ENCODE measurements around the gene SNX17.
"Not testable (repeated sequence)": the region's sequence is repeated elsewhere in the genome, so short reads cannot be mapped to it uniquely, and the experiment has no call there.

Gene SNX17, protein sequence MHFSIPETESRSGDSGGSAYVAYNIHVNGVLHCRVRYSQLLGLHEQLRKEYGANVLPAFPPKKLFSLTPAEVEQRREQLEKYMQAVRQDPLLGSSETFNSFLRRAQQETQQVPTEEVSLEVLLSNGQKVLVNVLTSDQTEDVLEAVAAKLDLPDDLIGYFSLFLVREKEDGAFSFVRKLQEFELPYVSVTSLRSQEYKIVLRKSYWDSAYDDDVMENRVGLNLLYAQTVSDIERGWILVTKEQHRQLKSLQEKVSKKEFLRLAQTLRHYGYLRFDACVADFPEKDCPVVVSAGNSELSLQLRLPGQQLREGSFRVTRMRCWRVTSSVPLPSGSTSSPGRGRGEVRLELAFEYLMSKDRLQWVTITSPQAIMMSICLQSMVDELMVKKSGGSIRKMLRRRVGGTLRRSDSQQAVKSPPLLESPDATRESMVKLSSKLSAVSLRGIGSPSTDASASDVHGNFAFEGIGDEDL

DNA sequence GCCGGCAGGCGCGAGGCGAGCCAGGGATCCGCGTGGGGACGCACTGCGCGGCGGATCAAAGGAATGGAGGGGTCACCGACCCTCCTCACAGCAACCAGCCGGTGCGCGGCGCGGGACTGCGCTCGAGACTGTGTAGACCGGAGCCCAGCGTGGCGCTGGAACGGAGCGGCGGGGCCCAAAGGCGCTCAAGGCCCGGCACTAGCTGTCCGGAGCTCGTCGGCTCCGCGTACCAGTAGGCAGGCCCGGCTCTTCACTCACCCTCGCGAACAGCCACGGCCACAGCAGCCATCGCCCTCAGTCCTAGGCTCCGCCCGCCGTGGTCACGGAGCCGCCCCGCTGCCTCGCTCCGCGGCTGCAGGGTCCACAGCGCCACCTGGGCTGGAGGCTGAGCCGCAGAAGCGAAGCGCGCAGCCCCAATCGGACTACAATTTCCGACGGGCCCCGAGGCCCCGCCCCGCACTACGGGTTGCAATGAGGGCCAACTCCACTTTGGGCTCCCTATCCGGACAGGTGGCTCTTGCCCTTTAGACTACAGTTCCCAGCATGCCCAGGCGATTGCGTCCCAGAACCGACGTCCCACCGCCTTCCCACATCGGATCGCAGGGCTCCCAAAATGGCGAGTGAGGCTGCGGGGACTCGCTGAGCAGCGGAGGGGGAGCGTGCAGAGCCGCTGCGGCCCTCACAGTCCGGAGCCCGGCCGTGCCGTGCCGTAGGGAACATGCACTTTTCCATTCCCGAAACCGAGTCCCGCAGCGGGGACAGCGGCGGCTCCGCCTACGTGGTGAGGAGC lies at the start of gene SNX17, which contains the start of gene EIF2B4:
TSS of gene SNX17 (plus strand) at position 591 of the 790 bp plus-strand sequence. CDS start at position 719, 128 bp downstream.
TSS of gene EIF2B4 (minus strand) at position 313 of the 790 bp plus-strand sequence. CDS start at position 289, 24 bp downstream.
- DNase-seq (ENCODE audit: low read depth) = peak; percentile 99

DNA sequence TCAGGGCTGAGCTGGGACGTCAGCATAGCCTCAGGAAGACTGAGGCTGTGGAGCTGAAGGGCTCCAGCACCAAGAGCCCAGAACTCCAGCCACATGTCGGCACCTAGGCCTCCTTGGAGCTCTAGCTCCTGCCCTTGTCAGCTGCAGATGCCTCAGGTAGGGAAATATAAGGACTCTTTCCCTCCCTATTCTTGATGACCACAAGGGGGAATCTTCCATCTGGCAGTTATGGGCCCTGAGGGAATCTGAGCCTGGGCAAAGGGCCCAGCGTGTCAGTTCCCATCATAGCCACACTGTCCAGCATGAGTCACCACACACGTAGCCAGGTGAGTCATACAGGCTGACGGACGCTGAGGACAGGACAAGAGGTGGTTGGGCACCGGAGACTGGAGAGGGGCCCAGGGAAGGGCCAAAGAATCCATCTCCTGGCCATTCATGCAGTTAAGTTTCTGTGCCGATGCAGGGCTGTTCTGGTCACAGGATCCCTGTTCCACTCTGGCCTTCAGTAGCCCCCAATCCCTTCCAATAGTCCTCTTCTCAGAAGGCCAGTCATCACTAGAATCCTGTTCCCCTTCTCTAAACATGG lies 49.4 kb upstream of the SNX17 start:
- DNase-seq (ENCODE audit: low read depth) = peak; percentile 99

DNA sequence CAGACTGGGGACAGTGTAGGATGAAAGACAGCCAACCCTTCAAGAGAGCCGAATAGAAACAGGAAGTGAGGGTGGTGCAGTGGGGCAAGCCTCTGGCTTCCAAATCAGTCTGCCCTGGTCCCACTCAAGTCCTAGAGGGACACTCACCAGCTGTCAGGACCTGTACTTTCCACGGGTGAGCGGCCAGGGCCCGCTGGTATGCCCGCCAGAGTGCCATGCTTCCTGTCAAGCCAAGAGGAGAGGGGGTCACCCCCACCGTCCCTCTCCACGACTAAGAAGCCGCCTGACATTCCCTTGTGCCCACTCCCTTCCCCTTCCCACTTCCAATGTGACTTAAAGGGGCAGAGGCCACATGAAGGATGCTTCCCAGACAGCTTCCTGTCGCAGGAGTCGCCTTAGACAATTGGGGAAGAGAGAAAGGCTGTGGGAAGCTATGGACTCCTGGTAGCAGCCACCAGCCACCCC lies 48.1 kb upstream of the SNX17 start:
- peak; percentile 25 for DNase-seq (ENCODE audit: low read depth)

DNA sequence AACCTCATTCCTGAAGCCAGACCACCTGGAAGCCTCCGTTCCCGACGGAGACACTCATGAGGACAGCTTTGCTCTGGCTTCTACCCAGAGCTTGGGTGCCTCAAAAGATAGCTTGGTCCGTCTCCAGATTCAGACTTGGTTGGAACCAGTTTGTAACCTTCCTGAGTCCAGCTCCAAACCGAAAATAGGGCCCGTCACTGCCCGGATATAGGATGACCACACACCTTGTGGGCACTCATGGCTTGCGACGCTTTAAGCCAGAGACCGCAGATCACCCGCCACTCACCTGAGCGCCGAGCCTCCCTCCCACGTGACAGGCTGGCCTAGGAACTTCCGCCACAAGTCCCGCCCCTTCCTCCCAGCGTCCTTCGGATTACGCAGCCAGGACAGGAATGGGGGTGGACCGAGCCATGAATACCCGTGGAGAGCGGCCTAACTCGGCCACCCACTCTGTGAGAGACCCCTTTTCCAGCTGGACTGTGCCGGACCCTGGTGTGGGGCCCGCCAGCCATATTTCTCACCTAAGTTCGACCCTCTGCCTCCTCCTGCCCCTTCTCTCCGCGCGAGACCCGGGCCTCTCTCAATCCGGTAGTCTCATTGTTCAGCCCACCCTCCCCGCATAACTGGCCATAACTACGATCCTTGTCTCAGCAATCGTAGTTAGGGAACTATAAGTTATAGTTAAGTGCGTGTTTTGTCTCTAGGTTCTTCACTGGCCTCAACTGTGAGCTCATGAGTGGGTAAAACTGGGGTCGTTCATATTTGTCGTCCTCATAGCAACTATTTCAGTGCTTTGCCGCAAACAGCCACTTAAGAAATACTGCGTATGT lies 47.4 kb upstream of the SNX17 start, which contains the start of gene MPV17:
TSS of gene MPV17 (minus strand) at position 332 of the 830 bp plus-strand sequence. CDS start 580 bp downstream, outside the sequence.
- DNase-seq (ENCODE audit: low read depth) = peak; percentile 91

DNA sequence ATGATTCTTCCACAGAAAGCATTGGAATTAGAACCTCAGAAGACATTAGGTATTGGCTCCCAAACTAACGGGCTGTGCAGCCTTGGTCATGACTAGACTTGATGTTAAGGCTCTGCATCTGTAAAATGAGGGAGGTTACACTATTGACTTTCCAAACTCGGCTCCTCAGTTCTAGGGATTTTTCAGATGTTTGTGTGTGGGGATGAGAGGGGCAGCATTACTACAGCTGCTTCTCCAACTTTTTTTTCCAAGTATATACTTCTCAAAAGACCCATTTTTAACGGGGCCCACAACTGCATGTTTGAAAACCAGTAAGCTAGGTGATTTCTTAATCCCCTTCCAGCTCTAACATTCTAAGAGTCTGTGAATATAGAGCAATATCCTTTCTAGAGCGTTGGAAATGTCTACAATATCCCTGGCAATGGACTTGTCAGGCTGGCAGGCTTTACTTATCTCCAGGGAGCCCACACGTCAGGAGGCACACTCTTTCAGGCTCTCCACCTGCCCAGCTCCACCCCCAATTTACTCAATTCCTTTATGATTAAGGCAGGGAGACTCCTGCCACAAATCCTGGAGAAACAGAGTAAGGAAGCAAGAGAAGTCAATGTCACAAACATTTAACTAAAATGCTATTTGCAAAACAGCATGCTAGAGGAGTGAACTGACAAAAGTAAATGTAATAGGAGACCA lies 46.7 kb upstream of the SNX17 start:
- DNase-seq (ENCODE audit: low read depth) = no peak

DNA sequence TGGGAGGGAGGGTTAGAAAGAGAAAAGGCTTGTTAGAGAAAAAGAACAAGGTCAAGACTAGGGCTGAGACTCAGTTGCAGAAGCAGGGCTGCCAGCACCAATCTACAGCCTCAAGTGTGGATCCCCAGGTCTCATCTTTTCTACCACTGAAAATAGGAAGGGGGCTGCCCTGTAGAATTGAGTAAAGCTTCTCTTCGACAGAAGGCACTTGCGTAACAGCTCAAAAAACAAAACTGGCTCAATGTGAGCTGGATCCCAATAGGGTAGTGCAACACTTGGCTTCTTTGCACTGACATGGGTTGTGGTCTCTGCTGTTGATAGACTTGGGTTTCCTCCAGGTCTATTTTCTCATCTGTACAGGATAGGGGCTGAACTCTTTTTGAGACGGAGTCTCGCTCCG lies 45.7 kb upstream of the SNX17 start:
- no peak for DNase-seq (ENCODE audit: low read depth)

DNA sequence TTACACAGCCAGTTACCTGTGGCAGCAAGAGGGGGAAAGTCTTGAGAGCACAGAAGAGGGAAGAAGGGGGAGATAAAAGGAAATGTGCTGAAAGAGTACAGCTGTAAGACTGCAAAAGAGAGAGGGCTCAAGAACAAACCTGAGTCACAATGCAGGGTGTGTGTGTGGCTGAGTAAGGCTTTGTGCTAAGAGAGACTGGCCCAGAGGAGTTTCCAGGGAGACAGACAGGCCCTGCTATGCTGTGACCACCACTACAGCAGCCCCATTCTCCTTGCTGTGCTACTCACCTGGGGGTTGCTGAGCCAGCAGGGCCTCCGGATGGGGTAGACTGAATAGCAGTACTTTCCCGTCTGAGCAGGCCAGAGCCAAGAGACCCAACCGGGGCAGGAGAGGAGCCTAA lies 35.1 kb upstream of the SNX17 start:
- no peak for DNase-seq (ENCODE audit: low read depth)

DNA sequence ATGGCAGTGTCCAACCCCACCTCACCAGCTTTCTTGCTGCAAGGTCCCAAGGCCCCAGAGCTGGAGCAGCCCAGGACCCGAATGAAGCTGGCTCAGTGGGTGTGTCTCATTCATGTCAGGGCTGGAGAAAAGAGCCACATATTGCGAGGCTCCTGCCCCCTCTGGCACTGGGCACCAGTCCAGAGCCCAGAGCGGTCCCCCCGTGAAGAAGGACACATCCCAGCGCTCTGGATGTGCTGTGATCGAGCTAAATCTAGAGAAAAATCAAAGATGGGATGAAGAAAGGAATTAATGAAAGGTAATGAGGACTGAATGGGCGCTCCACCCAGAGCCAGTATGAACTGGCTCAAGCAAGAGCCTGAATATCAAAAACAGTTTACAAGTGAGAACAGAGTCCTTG lies 34.2 kb upstream of the SNX17 start:
- DNase-seq (ENCODE audit: low read depth) = no peak

DNA sequence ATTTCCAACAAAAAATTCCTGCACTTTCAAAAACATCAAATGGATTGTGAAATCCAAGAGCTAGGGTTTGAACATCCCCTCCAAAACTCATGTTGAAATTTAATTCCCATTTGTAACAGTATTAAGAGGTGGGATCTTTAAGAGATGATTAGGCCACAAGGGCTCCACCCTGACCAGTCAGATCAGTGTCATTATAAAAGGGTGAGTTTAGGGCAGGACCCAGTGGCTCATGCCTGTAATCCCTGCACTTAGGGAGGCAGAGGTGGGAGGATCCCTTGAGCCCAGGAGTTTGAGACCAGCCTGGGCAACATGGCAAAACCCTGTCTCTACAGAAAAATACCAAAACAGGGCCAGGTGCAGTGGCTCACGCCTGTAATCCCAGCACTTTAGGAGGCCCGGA lies 22.8 kb upstream of the SNX17 start:
- no peak for DNase-seq (ENCODE audit: low read depth)

DNA sequence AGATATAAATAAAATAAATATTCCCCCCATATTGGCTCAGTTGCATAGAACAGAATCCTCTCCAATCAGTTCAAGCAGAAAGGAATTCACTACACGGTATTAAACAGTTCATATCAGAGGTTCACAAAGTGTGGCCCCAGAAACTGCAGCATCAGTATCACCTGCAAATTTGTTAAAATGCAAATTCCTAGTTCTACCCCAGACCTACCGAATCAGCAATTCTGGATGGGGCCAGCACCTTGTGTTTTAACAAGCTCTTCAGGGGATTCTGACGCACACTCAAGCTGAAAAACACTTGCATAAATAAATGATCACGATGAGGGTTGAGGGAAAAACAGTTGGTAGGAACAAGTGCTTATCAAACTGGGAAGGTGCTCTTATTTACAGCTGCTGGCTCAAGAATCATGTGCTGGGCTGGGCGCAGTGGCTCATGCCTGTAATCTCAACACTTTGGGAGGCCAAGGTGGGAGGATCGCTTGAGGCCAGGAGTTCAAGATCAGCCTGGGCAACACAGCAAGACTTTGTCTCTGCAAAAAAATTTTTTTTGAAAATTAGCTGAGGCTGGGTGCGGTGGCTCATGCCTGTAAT lies 20.2 kb upstream of the SNX17 start:
- no peak for DNase-seq (ENCODE audit: low read depth)

DNA sequence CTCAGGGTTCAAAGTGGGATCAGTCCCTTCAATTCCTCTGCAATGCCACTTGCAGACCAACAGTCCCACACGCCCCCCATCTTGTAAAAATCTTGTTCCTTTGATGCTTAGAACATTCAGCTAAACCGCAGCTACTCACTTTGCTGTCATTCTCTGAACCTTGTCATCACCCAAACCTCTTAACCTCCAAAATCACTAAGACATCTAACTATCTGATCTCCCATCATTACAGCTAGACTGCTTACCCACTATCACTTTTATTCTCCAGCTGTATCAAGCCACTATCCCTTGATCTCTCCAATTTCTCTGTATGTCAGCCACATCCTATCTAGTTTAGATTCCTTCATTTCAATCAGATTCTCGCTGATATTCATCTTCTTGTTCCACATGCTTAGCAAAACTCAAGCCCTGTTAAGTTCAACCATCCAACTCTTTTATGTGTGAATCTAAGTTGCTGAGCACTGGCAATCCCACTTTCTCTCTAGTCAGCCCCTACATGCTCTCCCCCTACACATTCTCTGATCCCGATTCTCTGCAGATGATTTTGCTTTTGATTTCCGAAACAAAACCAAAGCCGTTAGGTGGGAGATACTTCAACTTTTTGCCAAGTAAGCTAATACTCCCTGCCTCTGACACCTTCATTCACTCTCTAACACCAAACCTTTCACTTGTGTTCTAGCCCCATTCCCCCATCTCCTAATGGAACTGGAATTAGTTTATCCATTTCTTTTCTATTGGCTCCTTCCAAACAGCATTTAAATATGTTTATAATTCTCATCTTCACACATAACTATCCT lies 18.4 kb upstream of the SNX17 start:
- no peak for DNase-seq (ENCODE audit: low read depth)

DNA sequence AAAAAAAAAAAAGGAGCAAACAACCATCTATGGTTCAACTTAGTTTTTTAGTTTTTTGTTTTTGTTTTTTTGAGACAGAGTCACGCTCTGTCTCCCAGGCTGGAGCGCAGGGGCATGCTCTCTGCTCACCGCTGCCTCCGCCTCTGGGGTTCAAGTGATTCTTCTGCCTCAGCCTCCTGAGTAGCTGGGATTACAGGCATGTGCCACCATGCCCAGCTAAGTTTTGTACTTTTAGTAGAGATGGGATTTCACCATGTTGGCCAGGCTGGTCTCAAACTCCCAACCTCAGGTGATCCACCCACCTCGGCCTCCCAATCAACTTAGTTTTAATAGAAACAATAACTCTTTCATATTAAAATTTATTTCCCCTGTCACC lies 17.0 kb upstream of the SNX17 start:
- DNase-seq (ENCODE audit: low read depth) = not testable (repeated sequence)

DNA sequence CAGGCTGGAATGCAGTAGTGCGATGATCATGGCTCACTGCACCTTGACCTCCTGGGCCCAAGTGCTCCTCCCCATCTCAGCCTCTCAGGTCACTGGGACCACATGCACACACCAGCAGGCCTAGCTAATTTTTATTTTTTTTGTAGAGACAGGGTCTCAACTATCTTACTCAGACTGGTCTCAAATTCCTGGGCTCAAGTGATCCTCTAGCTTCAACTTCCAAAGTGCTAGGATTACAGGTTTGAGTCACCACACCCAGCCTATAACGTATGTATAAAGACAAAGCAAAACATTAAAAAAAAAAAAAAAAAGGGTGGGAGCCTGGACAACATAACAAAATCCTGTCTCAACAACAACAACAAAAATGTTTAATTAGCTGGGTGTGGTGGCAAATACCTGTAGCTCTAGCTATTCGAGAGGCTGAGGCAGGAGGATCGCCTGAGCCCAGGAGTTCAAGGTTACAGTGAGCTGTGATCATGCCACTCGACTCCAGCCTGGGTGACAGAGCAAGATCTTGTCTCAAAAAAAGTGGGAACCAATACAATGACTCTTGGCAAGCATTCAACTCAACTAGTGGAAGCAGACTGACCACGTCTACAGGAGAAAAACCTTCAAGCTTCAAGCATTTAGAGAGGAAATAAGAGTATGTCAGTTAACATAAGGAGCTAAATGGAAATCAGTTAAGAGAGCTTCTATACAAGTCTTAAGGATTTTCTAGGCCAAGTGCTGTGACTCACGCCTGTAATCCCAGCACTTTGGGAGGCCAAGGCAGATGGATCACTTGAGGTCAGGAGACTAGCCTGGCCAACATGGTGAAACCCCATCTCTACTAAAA lies 16.4 kb upstream of the SNX17 start:
- peak; percentile 24 for DNase-seq (ENCODE audit: low read depth)

DNA sequence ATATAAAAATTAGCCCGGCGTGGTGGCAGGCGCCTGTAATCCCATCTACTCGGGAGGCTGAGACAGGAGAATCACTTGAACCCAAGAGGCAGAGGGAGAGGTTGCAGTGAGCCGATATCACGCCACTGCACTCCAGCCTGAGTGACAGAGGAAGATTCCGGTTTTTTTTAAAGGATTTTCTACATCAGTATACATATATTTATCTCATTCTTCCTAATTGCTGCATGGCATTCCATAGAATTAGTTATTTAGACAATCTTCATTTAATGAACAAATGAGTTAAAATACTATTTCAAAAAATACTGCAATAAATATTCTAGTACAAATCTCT lies 15.9 kb upstream of the SNX17 start:
- DNase-seq (ENCODE audit: low read depth) = no peak

DNA sequence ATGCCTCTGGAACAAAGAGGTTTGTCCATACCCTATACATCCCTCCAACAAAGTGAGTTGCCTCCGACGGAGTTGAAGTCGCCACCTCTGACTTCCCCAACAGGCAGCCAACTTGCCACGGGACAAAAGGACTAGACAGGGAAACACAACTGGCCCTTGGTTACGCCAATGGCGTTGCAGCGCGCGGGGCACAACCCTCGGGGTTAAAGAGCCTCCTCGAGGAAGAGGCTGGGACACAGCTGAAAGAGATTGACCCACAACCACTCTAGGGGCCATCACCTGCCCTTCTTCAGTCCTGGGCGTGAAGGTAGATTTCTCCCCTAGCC lies 14.4 kb upstream of the SNX17 start:
- DNase-seq (ENCODE audit: low read depth) = peak; percentile 74

DNA sequence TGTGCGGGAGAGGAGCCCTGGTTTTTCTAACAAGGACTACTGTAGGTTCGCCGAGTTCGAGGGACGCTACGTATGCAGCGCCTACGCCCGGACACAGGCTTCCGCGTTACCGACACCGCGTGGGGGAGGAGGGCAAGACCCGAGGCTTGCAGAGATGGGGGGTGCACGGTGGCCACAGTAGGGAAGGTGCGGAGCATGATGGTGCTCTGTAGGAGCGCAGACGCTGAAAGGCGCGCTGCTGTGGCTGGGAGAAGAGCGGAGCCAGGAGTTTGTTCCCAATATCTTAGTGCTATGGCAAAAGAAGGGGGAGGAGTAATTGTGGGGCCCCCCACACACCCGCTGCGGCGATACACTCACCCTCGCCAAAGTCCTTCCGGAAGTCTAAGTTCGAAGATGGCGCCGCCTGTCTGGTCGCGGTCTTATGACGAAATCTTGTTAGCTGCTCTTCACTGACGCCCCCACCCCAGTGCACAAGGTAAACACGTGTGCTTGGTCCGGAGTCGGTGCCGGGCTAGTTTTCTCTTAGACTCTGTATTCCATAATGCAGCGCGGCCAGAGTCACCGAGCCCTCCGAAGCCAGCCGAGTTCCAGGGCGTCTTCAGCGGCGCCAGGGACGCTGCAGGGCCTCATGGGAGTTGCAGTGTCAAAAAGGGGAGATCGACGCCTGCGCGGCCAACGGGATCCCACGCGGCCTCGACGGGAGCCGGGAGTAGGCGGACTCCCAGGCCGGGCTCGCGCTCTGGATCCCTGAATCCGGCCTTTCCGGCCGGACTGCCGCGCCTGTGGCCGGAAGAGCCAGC lies 13.8 kb upstream of the SNX17 start, which contains the start of gene GTF3C2:
TSS of gene GTF3C2 (minus strand) at position 383 of the 800 bp plus-strand sequence. CDS start 13,210 bp downstream, outside the sequence.
- DNase-seq (ENCODE audit: low read depth) = peak; percentile 97

DNA sequence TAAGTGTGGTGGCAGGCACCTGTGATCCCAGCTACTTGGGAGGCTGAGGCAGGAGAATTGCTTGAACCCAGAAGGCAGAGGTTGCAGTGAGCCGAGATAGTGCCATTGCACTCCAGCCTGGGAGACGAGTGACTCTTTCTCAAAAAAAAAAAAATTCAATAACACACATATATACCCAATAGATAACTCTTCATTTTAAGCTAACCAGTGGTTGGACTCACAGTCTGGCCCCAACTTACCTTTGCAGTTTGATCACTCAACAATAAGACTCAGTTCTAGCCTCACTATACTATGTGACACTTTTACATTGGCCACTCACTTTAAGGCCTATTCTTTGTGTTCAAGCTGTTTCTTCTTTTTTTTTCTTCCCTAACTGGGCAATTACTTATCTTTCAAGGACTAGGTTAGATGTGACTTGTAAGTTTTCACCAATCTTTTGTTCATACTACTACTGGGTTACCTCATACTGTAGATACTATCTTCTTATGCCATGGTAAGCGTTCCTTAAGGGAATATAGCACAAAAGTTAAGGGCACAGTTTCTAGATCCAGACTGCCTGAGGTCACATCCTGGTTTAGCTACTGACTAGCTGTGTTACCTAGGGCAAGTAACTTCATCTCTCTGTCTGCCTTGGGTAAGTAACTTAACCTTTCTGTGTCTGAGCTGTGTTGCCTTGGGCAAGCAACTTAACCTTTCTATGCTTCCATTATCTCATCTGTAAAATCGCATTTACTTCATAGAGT lies 7.6 kb upstream of the SNX17 start:
- DNase-seq (ENCODE audit: low read depth) = no peak

All from EH (cell line).